ENCODE data around the gene MGAT5B.

The MGAT5B gene

DNA sequence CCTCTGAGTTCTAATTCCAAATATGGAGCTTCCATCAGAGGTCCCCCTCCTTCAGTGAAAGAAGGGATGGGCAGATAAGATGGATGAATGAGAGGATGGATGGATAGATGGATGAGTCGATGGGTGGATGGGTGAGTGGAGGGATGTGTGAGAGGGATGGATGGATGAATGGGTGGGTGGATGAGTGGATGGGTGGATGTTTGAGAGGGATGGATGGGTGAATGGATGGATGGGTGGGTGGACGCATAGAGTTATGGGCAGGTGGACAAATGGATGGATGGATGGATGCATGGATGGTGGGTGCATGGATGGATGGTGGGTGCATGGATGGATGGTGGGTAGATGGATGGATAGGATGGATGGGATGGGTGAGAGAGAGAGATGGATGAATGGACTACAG lies 69.0 kb downstream of the MGAT5B start:
- Histone ChIP-seq H3K9me3 (no peaks in the 10 kb centered on the region), H3K4me1 (no peaks in the 10 kb centered on the region), H3K4me3 (no peak overlapping the region), H3K36me3 (replicated peaks) (no peaks in the 10 kb centered on the region; the same call in 1 of the 2 replicates), H3K27me3 (ENCODE audit: low read depth) (no peaks in the 10 kb centered on the region; the same call in 1 of the 2 replicates)
- in situ Hi-C loops (cut with MboI; ENCODE audit: low sequenced_read_pairs) = no loop called here
- DNase-seq (ENCODE audit: low spot score in 2 of 2) = no peak

DNA sequence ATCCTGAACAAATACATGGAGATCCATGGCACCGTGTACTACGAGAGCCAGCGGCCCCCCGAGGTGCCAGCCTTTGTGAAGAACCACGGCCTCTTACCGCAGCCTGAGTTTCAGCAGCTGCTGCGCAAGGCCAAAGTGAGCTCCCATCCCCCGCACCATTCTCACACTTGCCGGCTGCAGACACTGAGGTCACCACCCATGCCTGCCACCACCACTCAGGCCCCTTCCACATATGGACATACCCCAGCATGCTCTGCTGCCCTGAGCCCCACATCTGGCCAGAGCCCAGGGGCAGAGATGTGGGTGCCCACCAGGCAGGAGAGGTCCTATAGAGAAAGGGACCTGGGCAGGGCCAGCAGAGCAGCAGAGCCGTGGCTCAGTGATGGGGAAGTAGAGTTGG lies 69.8 kb downstream of the MGAT5B start:
- no peak overlapping the region for H3K4me3 ChIP-seq
- no peaks in the 10 kb centered on the region for H3K4me1 ChIP-seq
- no peaks in the 10 kb centered on the region; the same call in 1 of the 2 replicates for H3K27me3 ChIP-seq (ENCODE audit: low read depth)
- no peak for DNase-seq (ENCODE audit: low spot score in 2 of 2)
- in situ Hi-C loops (cut with MboI; ENCODE audit: low sequenced_read_pairs) = no loop called here
- H3K36me3 ChIP-seq (replicated peaks) = no peaks in the 10 kb centered on the region; the same call in 1 of the 2 replicates
- H3K9me3 ChIP-seq = no peaks in the 10 kb centered on the region

DNA sequence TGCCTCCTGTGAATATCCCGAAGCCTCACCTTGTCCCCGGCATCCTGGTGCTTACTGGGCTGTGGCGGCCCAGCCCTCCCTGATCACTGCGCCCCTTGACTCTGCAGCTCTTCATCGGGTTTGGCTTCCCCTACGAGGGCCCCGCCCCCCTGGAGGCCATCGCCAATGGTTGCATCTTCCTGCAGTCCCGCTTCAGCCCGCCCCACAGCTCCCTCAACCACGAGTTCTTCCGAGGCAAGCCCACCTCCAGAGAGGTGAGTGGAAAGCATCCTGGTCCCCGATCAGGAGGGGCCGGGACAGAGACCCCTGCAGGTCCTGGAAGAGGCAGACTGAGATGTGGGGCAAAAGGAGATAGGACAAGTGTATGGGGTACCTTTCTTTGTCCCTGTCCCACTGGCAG lies 72.1 kb downstream of the MGAT5B start:
- no peaks in the 10 kb centered on the region for H3K9me3 ChIP-seq
- no peaks in the 10 kb centered on the region; the same call in 1 of the 2 replicates for H3K36me3 ChIP-seq (replicated peaks)
- in situ Hi-C loops (cut with MboI; ENCODE audit: low sequenced_read_pairs) = no loop called here
- no peak for DNase-seq (ENCODE audit: low spot score in 2 of 2)
- H3K27me3 ChIP-seq (ENCODE audit: low read depth) = no peaks in the 10 kb centered on the region; the same call in 1 of the 2 replicates
- H3K4me1 ChIP-seq = no peaks in the 10 kb centered on the region
- no peak overlapping the region for H3K4me3 ChIP-seq

GRCh38 chr17:76940738-76941350 lies 72.6 kb downstream of the MGAT5B start:
- in situ Hi-C loops (cut with MboI; ENCODE audit: low sequenced_read_pairs) = no loop called here
- Histone ChIP-seq H3K9me3 (no peaks in the 10 kb centered on the region), H3K4me3 (no peak overlapping the region), H3K4me1 (no peaks in the 10 kb centered on the region), H3K27me3 (ENCODE audit: low read depth) (no peaks in the 10 kb centered on the region; the same call in 1 of the 2 replicates), H3K36me3 (replicated peaks) (no peaks in the 10 kb centered on the region; the same call in 1 of the 2 replicates)
- no peak for DNase-seq (ENCODE audit: low spot score in 2 of 2)

DNA sequence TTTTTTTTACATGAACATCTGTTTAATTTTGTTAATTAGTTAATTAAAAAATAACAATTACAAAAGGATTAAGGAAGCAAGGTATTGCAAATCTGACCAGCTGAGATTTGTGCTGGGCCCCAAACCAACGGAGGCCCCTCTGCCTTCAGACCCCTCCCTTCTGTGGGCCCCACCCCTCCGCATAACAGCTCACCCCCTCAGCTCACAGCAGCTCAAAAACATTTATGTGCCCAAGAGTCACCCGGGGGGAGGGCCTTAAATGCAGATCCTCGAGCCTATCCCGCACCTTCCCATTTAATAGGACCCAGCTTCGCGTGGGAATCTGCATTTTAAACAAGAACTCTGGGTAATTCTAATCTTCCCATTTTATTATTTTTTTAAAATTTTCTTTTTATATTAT lies 75.0 kb downstream of the MGAT5B start:
- Histone ChIP-seq H3K27me3 (ENCODE audit: low read depth) (no peaks in the 10 kb centered on the region), H3K9me3 (no peaks in the 10 kb centered on the region), H3K4me1 (no peaks in the 10 kb centered on the region), H3K4me3 (no peak overlapping the region), H3K36me3 (replicated peaks) (no peaks in the 10 kb centered on the region; the same call in 1 of the 2 replicates)
- in situ Hi-C loops (cut with MboI; ENCODE audit: low sequenced_read_pairs) = no loop called here
- no peak for DNase-seq (ENCODE audit: low spot score in 2 of 2)

- no peaks in the 10 kb centered on the region for H3K27me3 ChIP-seq (ENCODE audit: low read depth)
- no peaks in the 10 kb centered on the region for H3K4me1 ChIP-seq
- no peak overlapping the region for H3K4me3 ChIP-seq
- H3K9me3 ChIP-seq = no peaks in the 10 kb centered on the region
- H3K36me3 ChIP-seq (replicated peaks) = no peaks in the 10 kb centered on the region; the same call in 1 of the 2 replicates
- in situ Hi-C loops (cut with MboI; ENCODE audit: low sequenced_read_pairs) = no loop called here
- no peak for DNase-seq (ENCODE audit: low spot score in 2 of 2)
These were observed 75.6 kb downstream of the MGAT5B start for GRCh38 chr17:76943781-76944213.

DNA sequence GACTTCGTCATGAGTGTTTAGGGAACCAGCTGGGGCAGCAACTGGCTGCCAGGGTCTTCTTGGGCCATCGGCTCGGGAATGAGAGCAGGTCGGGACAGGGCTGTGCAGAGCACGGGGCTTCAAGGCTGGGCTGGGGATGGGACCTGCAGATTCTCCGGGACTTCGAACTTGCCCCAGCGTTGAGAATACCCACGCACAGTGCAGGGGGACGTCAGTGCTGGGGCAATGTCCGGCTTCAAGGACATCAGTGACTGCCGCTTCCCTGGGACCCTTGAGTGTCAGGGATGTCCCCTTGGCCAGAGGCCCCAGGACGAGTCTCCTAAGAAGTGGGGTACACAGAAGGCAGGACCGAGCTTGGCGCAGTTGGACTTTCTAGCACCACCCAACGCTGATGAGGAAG lies 76.3 kb downstream of the MGAT5B start:
- H3K4me1 ChIP-seq = no peaks in the 10 kb centered on the region
- no peaks in the 10 kb centered on the region for H3K9me3 ChIP-seq
- no peaks in the 10 kb centered on the region; the same call in 1 of the 2 replicates for H3K36me3 ChIP-seq (replicated peaks)
- no peak for DNase-seq (ENCODE audit: low spot score in 2 of 2)
- no peaks in the 10 kb centered on the region for H3K27me3 ChIP-seq (ENCODE audit: low read depth)
- in situ Hi-C loops (cut with MboI; ENCODE audit: low sequenced_read_pairs) = no loop called here
- no peak overlapping the region for H3K4me3 ChIP-seq

- in situ Hi-C loops (cut with MboI; ENCODE audit: low sequenced_read_pairs) = no loop called here
- no peaks in the 10 kb centered on the region for H3K27me3 ChIP-seq (ENCODE audit: low read depth)
- DNase-seq (ENCODE audit: low spot score in 2 of 2) = no peak
- no peaks in the 10 kb centered on the region for H3K36me3 ChIP-seq (replicated peaks)
- H3K4me3 ChIP-seq = no peak overlapping the region
- H3K4me1 ChIP-seq = no peaks in the 10 kb centered on the region
- no peaks in the 10 kb centered on the region for H3K9me3 ChIP-seq
These were observed 78.0 kb downstream of the MGAT5B start for GRCh38 chr17:76946111-76946771.

- Histone ChIP-seq H3K36me3 (replicated peaks) (no peaks in the 10 kb centered on the region), H3K27me3 (ENCODE audit: low read depth) (no peaks in the 10 kb centered on the region), H3K9me3 (no peaks in the 10 kb centered on the region), H3K4me3 (no peak overlapping the region), H3K4me1 (no peaks in the 10 kb centered on the region)
- DNase-seq (ENCODE audit: low spot score in 2 of 2) = no peak
- in situ Hi-C loops (cut with MboI; ENCODE audit: low sequenced_read_pairs) = no loop called here
These were observed 78.5 kb downstream of the MGAT5B start for GRCh38 chr17:76946772-76947135.

GRCh38 chr17:76947309-76947708 lies 79.1 kb downstream of the MGAT5B start:
- H3K27me3 ChIP-seq (ENCODE audit: low read depth) = no peaks in the 10 kb centered on the region
- no peaks in the 10 kb centered on the region for H3K9me3 ChIP-seq
- no peak overlapping the region for H3K4me3 ChIP-seq
- in situ Hi-C loops (cut with MboI; ENCODE audit: low sequenced_read_pairs) = no loop called here
- H3K36me3 ChIP-seq (replicated peaks) = no peaks in the 10 kb centered on the region
- DNase-seq (ENCODE audit: low spot score in 2 of 2) = no peak
- H3K4me1 ChIP-seq = no peaks in the 10 kb centered on the region

DNA sequence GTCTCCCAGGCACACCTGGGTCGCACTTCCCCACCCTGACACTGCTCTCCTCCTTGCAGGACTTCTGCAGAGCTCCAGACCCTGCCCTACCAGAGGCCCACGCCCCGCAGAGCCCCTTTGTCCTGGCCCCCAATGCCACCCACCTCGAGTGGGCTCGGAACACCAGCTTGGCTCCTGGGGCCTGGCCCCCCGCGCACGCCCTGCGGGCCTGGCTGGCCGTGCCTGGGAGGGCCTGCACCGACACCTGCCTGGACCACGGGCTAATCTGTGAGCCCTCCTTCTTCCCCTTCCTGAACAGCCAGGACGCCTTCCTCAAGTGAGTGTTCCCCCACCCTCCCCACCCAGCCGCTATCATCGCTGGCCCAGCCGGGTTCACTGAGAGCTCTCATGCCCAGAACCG lies 79.6 kb downstream of the MGAT5B start:
- in situ Hi-C loops (cut with MboI; ENCODE audit: low sequenced_read_pairs) = no loop called here
- Histone ChIP-seq H3K9me3 (no peaks in the 10 kb centered on the region), H3K4me3 (no peak overlapping the region), H3K36me3 (replicated peaks) (no peaks in the 10 kb centered on the region), H3K4me1 (no peaks in the 10 kb centered on the region), H3K27me3 (ENCODE audit: low read depth) (no peaks in the 10 kb centered on the region)
- DNase-seq (ENCODE audit: low spot score in 2 of 2) = no peak

DNA sequence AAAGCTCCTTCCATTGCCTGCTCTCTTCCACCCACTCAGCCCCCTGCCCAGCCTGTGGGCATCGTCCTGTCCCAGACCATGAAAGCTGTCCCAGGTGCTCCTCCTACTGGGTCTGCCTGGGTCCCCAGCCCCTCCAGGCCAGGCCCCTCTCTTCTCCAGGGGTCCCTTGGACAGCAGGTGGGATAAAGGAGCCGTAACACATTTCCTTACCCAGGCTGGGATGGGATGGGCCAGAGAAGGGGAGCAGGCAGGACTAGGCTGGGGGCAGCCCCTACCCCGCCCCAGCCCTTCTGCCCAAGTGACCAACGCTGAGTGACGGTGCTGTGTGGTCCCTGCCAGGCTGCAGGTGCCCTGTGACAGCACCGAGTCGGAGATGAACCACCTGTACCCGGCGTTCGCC lies 80.1 kb downstream of the MGAT5B start:
- Histone ChIP-seq H3K4me1 (no peaks in the 10 kb centered on the region), H3K9me3 (no peaks in the 10 kb centered on the region), H3K27me3 (ENCODE audit: low read depth) (no peaks in the 10 kb centered on the region), H3K4me3 (no peak overlapping the region), H3K36me3 (replicated peaks) (no peaks in the 10 kb centered on the region)
- no peak for DNase-seq (ENCODE audit: low spot score in 2 of 2)
- in situ Hi-C loops (cut with MboI; ENCODE audit: low sequenced_read_pairs) = no loop called here

DNA sequence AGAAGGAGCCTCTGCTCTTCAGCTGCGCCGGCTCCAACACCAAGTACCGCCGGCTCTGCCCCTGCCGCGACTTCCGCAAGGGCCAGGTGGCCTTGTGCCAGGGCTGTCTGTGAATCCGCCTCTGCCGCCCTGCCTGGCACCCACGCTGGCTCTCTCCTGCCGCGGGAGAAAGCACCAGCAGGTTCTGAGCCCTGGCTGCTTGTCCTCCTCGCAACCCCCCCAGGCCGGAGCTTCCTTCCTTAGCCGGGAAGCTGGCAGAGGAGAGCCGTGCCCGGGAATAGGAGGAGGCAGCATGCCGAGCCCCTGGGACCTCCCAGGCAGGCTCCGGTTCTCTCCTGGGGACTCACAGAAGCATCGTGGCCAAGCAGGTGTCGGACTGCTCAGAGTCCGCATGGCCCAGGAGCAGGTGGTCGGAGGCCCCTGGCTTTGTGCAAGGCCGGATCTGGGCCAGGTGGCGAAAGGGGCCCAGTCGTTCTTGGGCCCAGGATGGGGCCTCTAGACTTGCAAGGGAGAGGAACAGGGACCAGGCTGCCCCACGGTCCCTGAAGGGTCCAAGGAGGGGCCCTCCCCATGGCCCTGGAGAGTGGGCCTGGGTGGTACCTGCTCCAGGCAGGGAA lies 80.6 kb downstream of the MGAT5B start:
- DNase-seq (ENCODE audit: low spot score in 2 of 2) = no peak
- no peaks in the 10 kb centered on the region for H3K4me1 ChIP-seq
- no peak overlapping the region for H3K4me3 ChIP-seq
- in situ Hi-C loops (cut with MboI; ENCODE audit: low sequenced_read_pairs) = no loop called here
- no peaks in the 10 kb centered on the region for H3K27me3 ChIP-seq (ENCODE audit: low read depth)
- no peaks in the 10 kb centered on the region for H3K36me3 ChIP-seq (replicated peaks)
- no peaks in the 10 kb centered on the region for H3K9me3 ChIP-seq

GRCh38 chr17:76949913-76950695 lies 81.9 kb downstream of the MGAT5B start:
- no peaks in the 10 kb centered on the region for H3K9me3 ChIP-seq
- no peak overlapping the region for H3K4me3 ChIP-seq
- H3K27me3 ChIP-seq (ENCODE audit: low read depth) = no peaks in the 10 kb centered on the region
- H3K4me1 ChIP-seq = no peaks in the 10 kb centered on the region
- no peak for DNase-seq (ENCODE audit: low spot score in 2 of 2)
- H3K36me3 ChIP-seq (replicated peaks) = no peaks in the 10 kb centered on the region
- in situ Hi-C loops (cut with MboI; ENCODE audit: low sequenced_read_pairs) = no loop called here

Measured in HAP-1 (cell line).